HG03039 (cell line): ENCODE measurements around the gene SCN2A.
"Not testable (repeated sequence)": the region's sequence is repeated elsewhere in the genome, so short reads cannot be mapped to it uniquely, and the experiment has no call there.

ENCODE experiments used
- ATAC-seq: cut with Tn5 transposase; IDR thresholded peaks from one replicate; pipeline ENCODE4 v1.9.1; 2021; ENCODE audit warnings: mild to moderate bottlenecking, moderate library complexity; ENCODE audit not compliant: unreplicated experiment

SCN2A gene

GRCh38 chr2:165312999-165313398, 73.8 kb downstream of the SCN2A start:
- no peak for ATAC-seq

GRCh38 chr2:165313509-165313908, 74.3 kb downstream of the SCN2A start:
- no peak for ATAC-seq

DNA sequence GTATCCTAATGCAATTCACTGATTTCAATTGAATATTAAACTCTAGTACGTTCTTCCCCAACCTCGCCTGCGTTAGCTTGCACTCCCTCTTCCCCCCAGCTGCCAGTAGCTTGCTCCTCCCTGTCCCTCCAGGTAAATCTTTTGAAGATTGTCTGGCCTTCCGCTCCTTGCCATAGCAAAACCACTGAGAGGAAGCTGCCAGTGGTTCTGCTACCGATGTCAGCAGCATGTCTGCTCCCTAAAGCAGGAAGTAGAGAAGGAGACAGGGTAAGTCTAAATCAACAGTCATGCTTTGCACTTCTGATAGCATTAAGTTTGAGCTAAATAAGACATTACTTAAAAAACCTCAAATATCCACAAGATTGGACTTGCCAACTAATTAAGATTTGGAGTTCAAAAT, 89.1 kb downstream of the SCN2A start:
- no peak for ATAC-seq

DNA sequence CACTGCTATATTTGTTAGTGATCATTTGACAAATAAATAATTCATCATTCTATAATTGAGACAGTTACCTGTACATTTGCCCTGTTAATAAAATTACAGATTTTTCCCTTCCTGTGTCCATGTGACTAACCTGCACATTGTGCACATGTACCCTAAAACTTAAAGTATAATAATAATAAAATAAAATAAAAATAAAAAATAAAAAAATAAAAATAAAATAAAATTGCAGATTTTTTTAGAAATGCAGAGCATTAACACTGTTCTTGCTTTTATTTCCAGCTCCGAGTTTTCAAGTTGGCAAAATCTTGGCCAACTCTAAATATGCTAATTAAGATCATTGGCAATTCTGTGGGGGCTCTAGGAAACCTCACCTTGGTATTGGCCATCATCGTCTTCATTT, 105.1 kb downstream of the SCN2A start:
- ATAC-seq, result not testable (repeated sequence)

DNA sequence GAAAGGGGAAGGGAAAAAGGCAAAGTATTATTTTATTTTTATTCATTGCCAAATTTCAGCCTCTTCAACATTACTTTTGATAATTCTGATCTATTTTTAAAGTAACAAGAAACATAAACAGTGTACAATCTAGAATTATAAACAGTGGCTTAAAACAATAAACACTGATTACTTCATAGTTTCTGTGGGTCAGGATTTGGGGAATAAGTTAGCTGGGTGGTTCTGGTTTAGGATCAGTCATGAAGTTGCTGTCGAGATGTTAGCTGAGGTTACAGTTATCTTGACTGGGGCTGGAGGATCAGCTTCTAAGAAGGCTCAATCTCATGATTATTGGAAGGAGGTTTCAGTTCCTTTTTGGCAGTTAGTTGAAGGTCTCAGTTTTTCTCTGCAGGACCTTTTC, 109.2 kb downstream of the SCN2A start:
- no peak for ATAC-seq

DNA sequence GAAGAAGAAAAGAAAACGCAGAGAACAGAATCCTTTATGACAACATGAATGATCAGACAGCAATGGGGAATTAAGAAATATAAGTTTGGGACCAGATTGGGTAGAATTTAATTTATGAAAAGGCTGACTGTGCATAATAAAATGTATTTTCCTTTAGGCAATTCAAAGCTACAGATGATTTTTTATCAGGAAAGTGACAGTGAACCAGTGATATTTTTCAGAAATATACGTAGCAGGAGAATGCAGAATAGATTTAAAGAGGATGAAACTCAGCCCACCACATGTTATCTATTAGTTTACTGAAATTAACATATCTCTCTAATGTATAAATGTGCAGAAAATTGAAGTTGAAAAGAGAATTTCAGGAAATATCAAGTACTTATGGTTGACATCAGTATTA, 110.0 kb downstream of the SCN2A start:
- ATAC-seq, result no peak

GRCh38 chr2:165357758-165358157, 118.5 kb downstream of the SCN2A start:
- peak; percentile 82 for ATAC-seq

GRCh38 chr2:165361514-165361913, 122.3 kb downstream of the SCN2A start:
- ATAC-seq, result no peak

GRCh38 chr2:165369131-165369897, 130.1 kb downstream of the SCN2A start:
- ATAC-seq, result no peak

- ATAC-seq, result no peak
These were observed 130.7 kb downstream of the SCN2A start for GRCh38 chr2:165369898-165370296.

DNA sequence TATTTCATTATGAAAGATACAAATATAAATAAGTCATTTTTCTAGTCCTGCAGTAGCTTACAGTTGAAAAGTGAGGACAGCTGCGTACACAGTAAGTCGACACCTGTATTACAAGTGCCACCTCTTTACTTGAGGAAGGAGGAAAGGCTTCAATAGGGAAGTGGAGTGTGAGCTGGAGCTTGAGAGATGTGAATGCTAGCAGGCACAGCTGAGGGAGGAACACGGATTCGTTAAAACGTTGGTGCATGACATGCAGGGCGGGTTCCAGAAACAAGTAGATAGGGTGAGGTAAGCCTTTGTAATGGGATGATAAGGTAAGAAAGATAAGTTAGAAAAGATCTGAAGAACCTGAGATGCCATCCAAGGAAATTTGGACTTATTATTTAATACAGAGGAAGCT, 132.1 kb downstream of the SCN2A start:
- no peak for ATAC-seq

- no peak for ATAC-seq
These were observed 134.2 kb downstream of the SCN2A start for GRCh38 chr2:165373278-165374010.

GRCh38 chr2:165376571-165376975, 137.4 kb downstream of the SCN2A start:
- ATAC-seq, result no peak

DNA sequence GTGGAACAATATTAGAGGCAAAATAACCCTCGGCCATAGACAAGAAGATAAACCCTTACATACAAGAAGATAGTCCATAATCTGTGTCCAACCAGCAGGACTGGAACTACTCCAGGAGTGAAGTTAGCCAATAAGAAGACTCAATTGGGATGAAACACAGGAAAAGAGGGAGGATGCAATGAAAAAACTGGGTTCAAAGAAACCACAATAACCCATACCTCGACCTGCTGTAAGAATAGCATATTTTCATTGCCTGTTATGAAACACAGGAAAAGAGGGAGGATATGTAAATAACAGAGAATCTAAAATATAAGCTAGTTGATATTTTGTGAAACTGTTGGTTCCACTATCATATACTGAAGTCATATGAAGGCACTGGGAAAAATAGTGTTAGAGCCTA, 143.1 kb downstream of the SCN2A start:
- no peak for ATAC-seq

GRCh38 chr2:165390875-165391274, 151.7 kb downstream of the SCN2A start:
- ATAC-seq, result no peak

DNA sequence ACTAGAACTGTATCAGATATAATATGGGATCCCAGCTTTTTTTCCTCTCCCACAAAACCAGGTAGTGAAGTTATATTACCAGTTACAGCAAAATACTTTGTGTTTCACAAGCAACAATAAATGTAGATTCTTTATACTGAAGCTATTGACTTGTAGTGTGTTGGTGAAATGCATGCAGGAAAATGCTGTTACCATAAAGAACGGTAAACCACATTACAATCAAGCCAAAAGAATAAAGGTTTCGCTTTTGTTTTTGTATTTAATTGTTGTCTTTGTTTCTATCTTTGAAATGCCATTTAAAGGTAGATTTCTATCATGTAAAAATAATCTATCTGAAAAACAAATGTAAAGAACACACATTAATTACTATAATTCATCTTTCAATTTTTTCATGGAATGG, 152.6 kb downstream of the SCN2A start:
- ATAC-seq, result no peak

DNA sequence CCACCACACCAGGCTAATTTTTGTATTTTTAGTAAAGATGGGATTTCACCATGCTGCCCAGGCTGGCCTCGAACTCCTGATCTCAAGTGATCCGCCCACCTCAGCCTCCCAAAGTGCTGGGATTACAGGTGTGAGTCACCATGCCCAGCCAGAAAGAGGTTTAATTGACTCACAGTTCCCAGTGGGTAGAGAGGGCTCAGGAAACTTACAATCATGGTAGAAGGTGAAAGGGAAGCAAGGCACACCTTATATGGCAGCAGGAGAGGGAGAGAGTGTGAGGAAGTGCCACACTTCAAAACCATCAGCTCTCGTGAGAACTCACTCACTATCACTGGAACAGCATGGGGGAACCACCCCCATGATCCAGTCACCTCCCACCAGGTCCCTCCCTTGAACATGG, 159.4 kb downstream of the SCN2A start:
- not testable (repeated sequence) for ATAC-seq

- ATAC-seq, result no peak
These were observed 162.2 kb downstream of the SCN2A start for GRCh38 chr2:165401285-165401852.

- ATAC-seq, result no peak
These were observed 162.9 kb downstream of the SCN2A start for GRCh38 chr2:165402162-165402561.

GRCh38 chr2:165406173-165406572, 167.0 kb downstream of the SCN2A start:
- no peak for ATAC-seq

DNA sequence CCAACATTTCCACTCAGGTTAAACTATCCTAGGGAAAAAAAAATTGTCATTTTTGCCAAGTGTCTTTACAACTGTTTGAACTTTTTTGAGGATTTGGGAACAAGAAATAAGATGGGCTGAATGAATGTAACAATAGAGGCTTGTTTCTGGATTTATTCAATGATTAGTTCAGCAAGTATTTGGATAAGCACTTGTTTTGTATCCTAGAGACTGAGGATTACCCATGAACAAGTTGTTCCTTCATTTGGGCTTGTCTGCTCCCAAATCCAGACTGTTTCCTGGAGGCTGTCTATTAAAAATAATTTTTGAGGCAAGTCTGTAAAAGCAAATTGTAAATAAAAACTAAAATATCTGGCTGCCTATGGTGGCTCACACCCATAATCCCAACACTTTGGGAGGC, 168.3 kb downstream of the SCN2A start:
- ATAC-seq, result no peak

DNA sequence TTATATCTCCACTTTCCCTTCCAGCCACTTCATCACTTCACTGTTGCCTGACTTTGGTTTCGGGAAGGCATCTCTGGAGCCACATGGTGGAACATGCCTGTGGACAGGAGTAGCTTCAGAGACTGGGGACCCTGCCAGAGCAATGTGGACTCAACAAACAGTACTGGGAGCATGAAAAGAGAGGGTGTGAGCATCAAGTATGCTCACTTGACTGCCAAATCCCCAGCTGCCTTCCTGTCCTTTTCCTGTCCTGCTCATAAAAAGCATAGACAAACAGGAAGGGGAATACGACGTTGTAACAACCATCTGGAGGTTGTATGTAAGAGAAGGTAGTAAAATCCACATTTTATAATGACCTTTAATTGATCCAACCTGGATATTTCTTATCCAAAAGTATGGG, 169.0 kb downstream of the SCN2A start:
- ATAC-seq, result no peak
